Right atrium auricular region (tissue), 2 donors: ENCODE data around the gene ZMAT5. TPM values are rescaled to one million over a fixed set of nuclear protein-coding genes. Genes with fewer than 3 reads are reported as not detected.

Experiments
- DNase-seq: peaks from one replicate; pipeline ENCODE4 v3.0.0-alpha.2; 2019; ENCODE audit warnings: low spot score
- H3K27ac ChIP-seq, 2 donors: fragments of 200-600 bp; sonication (generic); 1 replicate in 1 of 2; 2 replicates in 1 of 2; pipeline ENCODE4 v1.5.1; 2016 to 2019
- H3K27me3 ChIP-seq, 2 donors: fragments of 200-600 bp; sonication (generic); one replicate each; pipeline versions ENCODE4 v1.5.1 to v1.6.0; 2017 to 2019
- H3K36me3 ChIP-seq: fragments of 200-600 bp; sonication (generic); one replicate; pipeline ENCODE4 v1.5.1; 2016
- H3K4me1 ChIP-seq, 2 donors: fragments of 200-600 bp; sonication (generic); one replicate each; pipeline versions ENCODE4 v1.5.1 to v1.6.0; 2017 to 2019
- H3K4me3 ChIP-seq, 2 donors: fragments of 200-600 bp; sonication (generic); 1 replicate in 1 of 2; 2 replicates in 1 of 2; pipeline ENCODE4 v1.5.1; 2017 to 2019; ENCODE audit warnings: mild to moderate bottlenecking in 1 of 2, moderate library complexity in 1 of 2
- H3K9me3 ChIP-seq, 2 donors: fragments of 200-600 bp; sonication (generic); one replicate each; pipeline ENCODE4 v1.5.1; 2019
- CTCF ChIP-seq, 2 donors: fragments of 200-600 bp; sonication (generic); IDR thresholded peaks; one replicate each; pipeline ENCODE4 v1.5.1; 2019; ENCODE audit warnings: antibody characterized with exemption in 2 of 2
- total RNA-seq, 2 donors: library from RNA; depleted of rRNA; stranded (reverse); fragments of >200 nt; gene quantifications; one replicate each; pipeline ENCODE4 v1.1.0, GENCODE V29; 2016

The ZMAT5 gene
- total RNA-seq, 2 donors from 2014 or later, result 17.0 to 22.9 TPM

- peaks cover 0 to 27% of the 10 kb centered on the region in 2 donors for H3K4me1 ChIP-seq
- H3K4me3 ChIP-seq, result no peak overlapping the region
- no peaks in the 10 kb centered on the region for H3K9me3 ChIP-seq
- no peak overlapping the region for H3K27ac ChIP-seq
- peaks cover 33% of the 10 kb centered on the region for H3K36me3 ChIP-seq
- TF ChIP-seq CTCF (IDR thresholded peaks at IDR 0.05), result no peak
- H3K27me3 ChIP-seq, result no peaks in the 10 kb centered on the region
- no peak for DNase-seq
These were observed 19.2 kb upstream of the ZMAT5 start for GRCh38 chr22:29786031-29786430.

GRCh38 chr22:29784451-29785361 is 17.9 kb upstream of the ZMAT5 start:
- Histone ChIP-seq H3K27ac (peak overlapping the region; percentile 25 to 27), H3K27me3 (no peaks in the 10 kb centered on the region), H3K9me3 (no peaks in the 10 kb centered on the region), H3K36me3 (peaks cover 20% of the 10 kb centered on the region), H3K4me3 (no peak overlapping the region), H3K4me1 (peaks cover 0 to 38% of the 10 kb centered on the region in 2 donors)
- no peak for TF ChIP-seq CTCF (IDR thresholded peaks at IDR 0.05)
- no peak for DNase-seq

- peak; percentile 67 for DNase-seq
- peaks cover 0 to 51% of the 10 kb centered on the region in 2 donors for H3K4me1 ChIP-seq
These were observed 15.4 kb upstream of the ZMAT5 start for GRCh38 chr22:29782061-29782845.

GRCh38 chr22:29780748-29781676 is 14.2 kb upstream of the ZMAT5 start:
- Histone ChIP-seq H3K9me3 (no peaks in the 10 kb centered on the region), H3K4me3 (no peak overlapping the region), H3K36me3 (no peaks in the 10 kb centered on the region), H3K4me1 (peaks cover 0 to 51% of the 10 kb centered on the region in 2 donors), H3K27ac (peak overlapping the region; percentile 70 to 81), H3K27me3 (no peaks in the 10 kb centered on the region)
- no peak for DNase-seq
- TF ChIP-seq CTCF (IDR thresholded peaks at IDR 0.05), result no peak

More at GRCh38 chr22:29782061-29782845, 15.4 kb upstream of the ZMAT5 start:
- Histone ChIP-seq H3K27ac (peak overlapping the region; percentile 70 to 81), H3K4me3 (no peak overlapping the region), H3K36me3 (no peaks in the 10 kb centered on the region), H3K9me3 (no peaks in the 10 kb centered on the region), H3K27me3 (no peaks in the 10 kb centered on the region)
- TF ChIP-seq CTCF (IDR thresholded peaks at IDR 0.05), result no peak

- TF ChIP-seq CTCF (IDR thresholded peaks at IDR 0.05), result no peak
These were observed 13.4 kb upstream of the ZMAT5 start for GRCh38 chr22:29780220-29780619.

More at GRCh38 chr22:29780220-29780619, 13.4 kb upstream of the ZMAT5 start:
- Histone ChIP-seq H3K9me3 (no peaks in the 10 kb centered on the region), H3K4me3 (no peak overlapping the region), H3K27ac (peak overlapping the region; percentile 70 to 81), H3K4me1 (peaks cover 0 to 50% of the 10 kb centered on the region in 2 donors), H3K27me3 (no peaks in the 10 kb centered on the region), H3K36me3 (no peaks in the 10 kb centered on the region)
- no peak for DNase-seq
